HepG2 (cell line): ENCODE results near the gene ARHGAP4. TPM values are rescaled to one million over a fixed set of nuclear protein-coding genes. Genes with fewer than 3 reads are reported as not detected.

Source experiments
- GABPA ChIP-seq, 2 experiments: IDR thresholded peaks; 2 replicates each; pipeline ENCODE4 v1.6.1; 2011 to 2016; ENCODE audit warnings: low read depth in 2 of 2, low read length in 1 of 2, missing biosample characterization in 1 of 2, missing genetic modification characterization in 1 of 2
- JARID2 ChIP-seq: sonication (generic); formaldehyde crosslinking; IDR thresholded peaks from 2 replicates; pipeline ENCODE4 v1.8.1; 2023; ENCODE audit warnings: missing genetic modification reagents, inconsistent platforms; ENCODE audit not compliant: insufficient replicate concordance
- MEIS1 ChIP-seq: sonication (generic); formaldehyde crosslinking; IDR thresholded peaks from 2 replicates; pipeline ENCODE4 v1.9.0; 2021; ENCODE audit warnings: mild to moderate bottlenecking, missing genetic modification reagents, moderate library complexity, borderline replicate concordance
- MXD4 ChIP-seq: IDR thresholded peaks from 2 replicates; pipeline ENCODE4 v1.6.1; 2016; ENCODE audit warnings: mild to moderate bottlenecking, missing biosample characterization, missing genetic modification reagents
- POLR2AphosphoS2 ChIP-seq: IDR thresholded peaks from 2 replicates; pipeline ENCODE4 v1.6.1; 2011; ENCODE audit warnings: low read depth, low read length, improper control_type of control experiment
- SCMH1 ChIP-seq: sonication (generic); formaldehyde crosslinking; IDR thresholded peaks from 2 replicates; pipeline ENCODE4 v1.9.0; 2021; ENCODE audit warnings: missing genetic modification reagents, mild to moderate bottlenecking, borderline replicate concordance
- ZNF234 ChIP-seq: sonication (generic); formaldehyde crosslinking; conservative IDR thresholded peaks from 2 replicates; pipeline ENCODE4 v1.5.1; 2020; ENCODE audit warnings: mild to moderate bottlenecking, missing genetic modification reagents
- ZNF407 ChIP-seq: sonication (generic); formaldehyde crosslinking; IDR thresholded peaks from one replicate; pipeline ENCODE4 v1.5.1; 2020; ENCODE audit warnings: mild to moderate bottlenecking, missing genetic modification reagents; ENCODE audit errors: not compliant biosample characterization
- ZNF687 ChIP-seq: sonication (generic); formaldehyde crosslinking; IDR thresholded peaks from 2 replicates; pipeline ENCODE4 v1.5.1; 2020; ENCODE audit warnings: mild to moderate bottlenecking, missing genetic modification reagents, moderate library complexity
- ZNF800 ChIP-seq: sonication (generic); formaldehyde crosslinking; IDR thresholded peaks from 2 replicates; pipeline ENCODE4 v1.4.0; 2020; ENCODE audit warnings: missing genetic modification reagents
- polyA plus RNA-seq, 8 experiments: library from polyadenylated mRNA; depleted of rRNA in 3 of 8; stranded (reverse) in 7 of 8; unstranded in 1 of 8; fragments of >200 nt; fragmentation: Illumina TruSeq in 4 of 8; extraction: Trizol in 4 of 8; gene quantifications; 2 replicates each; pipeline versions ENCODE4 v1.2.1 to v1.2.3, GENCODE V29; 2011 to 2016; ENCODE audit warnings: low read depth in 4 of 8, missing spikeins in 1 of 8, mixed read lengths in 1 of 8; ENCODE audit not compliant: insufficient read depth in 1 of 8
- total RNA-seq, 5 experiments: library from RNA; depleted of rRNA; stranded (reverse); fragments of >200 nt; fragmentation: Illumina TruSeq; extraction: Trizol; gene quantifications; 2 replicates each; pipeline ENCODE4 v1.2.3, GENCODE V29; 2016; ENCODE audit warnings: low read depth in 1 of 5

The ARHGAP4 gene
- total and polyA plus RNA-seq, 2 of the 13 experiments (the other 11 are each of a cell fraction or from before 2014, with no cell fraction given) = 0.57 to 0.64 TPM

GRCh38 chrX:153941336-153942252, 15.5 kb upstream of the ARHGAP4 start (continued):
- TF ChIP-seq MEIS1 (CRISPR knock-in tag) = no peak
- no peak for TF ChIP-seq ZNF800 (CRISPR knock-in tag)
- no peak for TF ChIP-seq JARID2 (CRISPR knock-in tag)
- no peak for TF ChIP-seq MXD4 (CRISPR knock-in tag)
- TF ChIP-seq GABPA (IDR thresholded peaks at IDR 0.05; ENCODE audit: low read depth, low read length) = no peak
- peak; percentile 34; the same call in 1 of the 2 replicates for TF ChIP-seq GABPA (CRISPR knock-in tag; IDR thresholded peaks at IDR 0.05; ENCODE audit: low read depth)
- peak; percentile 58 for TF ChIP-seq ZNF687 (CRISPR knock-in tag)
- no peak for TF ChIP-seq POLR2AphosphoS2
- TF ChIP-seq ZNF234 = no peak
- no peak for TF ChIP-seq SCMH1
- no peak for TF ChIP-seq ZNF407 (CRISPR knock-in tag)
